GM18951 (cell line): ENCODE data around the gene ZFC3H1.

Experiments
- POLR2A ChIP-seq: IDR thresholded peaks from 4 replicates; pipeline ENCODE4 v1.6.1; 2011; ENCODE audit warnings: mild to moderate bottlenecking; ENCODE audit not compliant: insufficient read length, insufficient read depth; ENCODE audit errors: extremely low read depth
- in situ Hi-C: fragments of 300-500 bp; cut with MboI; formaldehyde crosslinking; loops from one replicate; pipeline ENCODE4 v1.12.0; 2022; ENCODE audit warnings: low sequenced_read_pairs, mixed read lengths, inconsistent platforms; ENCODE audit not compliant: unreplicated experiment

ZFC3H1 gene

DNA sequence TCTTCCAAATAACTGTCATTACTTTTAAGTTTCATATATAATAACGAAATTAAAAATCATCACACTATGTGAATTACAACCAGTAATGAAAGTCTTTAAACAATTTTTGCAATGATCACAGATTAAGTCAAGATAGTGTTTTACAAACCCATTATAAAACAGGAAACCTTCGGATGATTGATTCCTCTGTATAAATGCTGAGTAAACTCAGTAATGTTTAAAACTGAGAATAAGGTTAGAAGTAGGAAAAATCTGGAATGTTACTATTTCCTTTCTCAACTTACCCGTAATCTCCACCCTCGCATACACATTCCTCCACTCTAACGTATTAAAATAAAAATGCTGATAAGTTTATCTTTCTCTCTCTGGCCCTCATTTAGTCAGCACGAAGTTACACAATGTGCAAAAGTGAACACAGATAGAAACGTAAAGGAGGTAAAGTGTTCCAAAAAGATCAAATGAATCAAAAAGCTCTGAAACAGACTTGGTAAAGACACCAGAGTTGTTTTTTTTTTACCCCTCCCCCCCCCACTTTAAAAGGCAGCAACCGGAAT is 1.6 kb downstream of the ZFC3H1 start:
- in situ Hi-C loops: no loop called here
- no peak for TF ChIP-seq POLR2A

DNA sequence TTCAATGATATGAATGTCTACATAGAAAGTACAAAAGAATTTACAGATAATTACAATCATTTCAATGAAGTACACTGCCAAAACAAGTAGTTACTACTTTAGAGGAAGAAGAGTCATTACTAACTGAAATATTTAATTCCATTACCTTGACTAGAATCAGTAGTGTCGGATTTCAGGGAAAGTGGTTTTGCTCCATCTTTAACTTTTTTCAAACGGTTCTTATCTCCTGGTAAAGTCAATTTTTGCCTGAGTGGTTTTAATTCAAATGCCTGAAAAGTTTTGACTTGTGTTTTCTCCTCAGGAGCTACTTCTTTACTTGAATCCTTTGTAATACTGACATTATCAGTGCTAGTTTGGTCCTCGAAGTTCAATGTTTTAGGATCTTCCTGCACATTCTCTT is 6.9 kb downstream of the ZFC3H1 start:
- no peak for TF ChIP-seq POLR2A
- in situ Hi-C loops: no loop called here

DNA sequence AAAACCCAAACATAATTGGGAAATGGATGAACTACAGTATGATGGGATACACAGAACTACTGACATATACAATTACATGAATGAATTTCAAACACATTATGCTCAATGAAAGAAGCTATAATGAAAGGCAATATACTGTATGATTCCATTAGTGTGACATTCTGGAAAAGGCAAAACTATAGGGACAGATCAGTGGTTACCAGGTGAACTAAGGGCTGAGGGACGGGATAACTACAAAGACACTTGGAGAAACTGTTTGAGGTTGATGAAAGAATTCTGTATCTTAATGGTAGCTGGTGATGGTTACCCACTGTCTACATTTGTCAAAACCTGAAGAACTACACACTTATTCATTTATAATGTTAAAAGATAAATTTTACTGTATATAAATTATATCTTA is 7.7 kb downstream of the ZFC3H1 start:
- no peak for TF ChIP-seq POLR2A
- in situ Hi-C loops: no loop called here

DNA sequence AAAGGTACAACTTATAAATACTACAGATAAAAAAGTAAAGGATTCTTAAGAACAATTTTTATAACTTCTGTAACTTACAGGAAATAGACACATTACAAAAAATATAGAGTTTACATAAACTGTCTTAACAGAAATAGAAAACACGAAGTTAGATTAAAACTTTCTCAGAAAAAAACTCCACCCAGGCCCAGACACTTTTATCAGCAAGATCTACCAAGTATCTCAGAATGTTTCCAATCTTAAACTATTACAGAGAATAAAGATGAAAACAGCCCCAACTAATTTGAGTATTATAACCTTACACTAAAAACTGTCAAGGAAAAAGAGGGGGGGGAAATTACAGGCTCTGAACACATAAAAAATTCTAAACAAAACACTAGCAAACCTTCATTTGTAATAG is 8.2 kb downstream of the ZFC3H1 start:
- in situ Hi-C loops: no loop called here
- no peak for TF ChIP-seq POLR2A

DNA sequence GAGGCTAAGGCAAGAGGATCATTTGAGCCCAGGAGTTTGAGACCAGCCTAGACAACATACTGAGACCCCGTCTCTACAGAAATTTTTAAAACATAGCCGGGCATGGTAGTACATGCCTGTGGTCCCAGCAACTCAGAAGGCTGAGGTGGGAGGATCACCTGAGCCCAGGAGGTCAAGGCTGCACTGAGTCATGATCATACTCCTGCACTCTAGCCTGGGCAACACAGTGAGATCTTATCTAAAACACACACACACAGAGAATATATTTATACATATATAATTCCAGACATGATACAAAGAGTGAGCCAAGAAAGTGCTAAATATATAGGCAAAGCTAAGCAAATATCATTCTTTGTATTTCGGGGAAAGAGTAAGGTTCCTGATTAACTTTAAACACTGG is 9.4 kb downstream of the ZFC3H1 start:
- in situ Hi-C loops: no loop called here
- no peak for TF ChIP-seq POLR2A

DNA sequence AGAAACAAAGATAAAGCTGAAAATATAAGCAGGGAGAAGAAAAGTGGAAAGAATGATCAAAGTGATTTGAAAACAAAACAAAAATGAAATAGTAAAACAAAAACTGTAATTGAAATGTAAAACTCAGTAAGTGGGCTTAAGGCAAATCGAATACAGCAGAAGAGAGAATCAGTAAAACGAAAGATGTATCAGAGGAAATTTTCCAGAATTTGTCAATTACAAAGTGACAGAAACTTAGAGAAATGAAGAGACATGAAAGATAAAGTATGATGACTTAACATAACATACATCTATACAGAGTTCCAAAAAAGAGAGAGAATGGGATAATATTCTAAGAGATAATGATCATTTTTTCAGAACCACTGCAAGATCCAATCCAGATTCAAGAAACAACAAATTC is 10.5 kb downstream of the ZFC3H1 start:
- no peak for TF ChIP-seq POLR2A

DNA sequence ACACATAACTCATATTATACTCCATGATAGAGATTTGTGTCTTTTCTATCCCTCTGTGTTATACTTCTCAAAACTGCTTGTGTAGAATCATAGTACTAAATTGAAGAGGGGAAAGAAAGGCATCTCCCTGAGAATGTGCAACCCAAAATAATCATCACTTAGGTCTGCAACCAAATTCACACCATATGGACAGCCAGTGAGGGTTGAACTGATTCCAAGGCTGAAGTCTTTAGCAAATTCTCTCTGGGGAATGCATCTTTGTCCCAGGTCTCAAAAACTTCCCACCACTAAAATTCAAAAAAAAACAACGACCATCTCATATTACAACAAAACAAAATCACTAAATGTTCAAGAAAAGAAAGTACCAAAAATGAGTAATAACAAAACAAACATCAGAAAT is 11.0 kb downstream of the ZFC3H1 start:
- in situ Hi-C loops: no loop called here
- TF ChIP-seq POLR2A: no peak

More for the DNA sequence above, 10.5 kb downstream of the ZFC3H1 start:
- in situ Hi-C loops: no loop called here

DNA sequence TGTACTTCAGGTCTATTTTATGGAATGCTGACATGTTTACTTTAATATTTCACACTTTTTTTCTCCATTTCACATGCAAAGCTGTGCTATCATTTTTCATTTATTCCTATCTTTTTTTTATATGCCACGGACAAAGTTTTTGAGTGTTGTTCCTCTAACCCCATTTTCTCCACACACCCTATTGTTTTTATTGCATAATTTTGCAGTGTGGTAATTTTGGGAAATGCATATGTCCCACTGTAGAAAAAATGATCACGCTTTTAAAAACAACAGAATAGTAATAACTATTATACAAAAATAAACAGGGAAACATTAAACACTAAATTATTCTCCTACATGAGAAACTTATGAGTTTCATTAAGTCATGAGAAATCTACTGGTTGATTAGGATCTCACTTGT is 14.2 kb downstream of the ZFC3H1 start:
- in situ Hi-C loops: no loop called here
- TF ChIP-seq POLR2A: no peak

DNA sequence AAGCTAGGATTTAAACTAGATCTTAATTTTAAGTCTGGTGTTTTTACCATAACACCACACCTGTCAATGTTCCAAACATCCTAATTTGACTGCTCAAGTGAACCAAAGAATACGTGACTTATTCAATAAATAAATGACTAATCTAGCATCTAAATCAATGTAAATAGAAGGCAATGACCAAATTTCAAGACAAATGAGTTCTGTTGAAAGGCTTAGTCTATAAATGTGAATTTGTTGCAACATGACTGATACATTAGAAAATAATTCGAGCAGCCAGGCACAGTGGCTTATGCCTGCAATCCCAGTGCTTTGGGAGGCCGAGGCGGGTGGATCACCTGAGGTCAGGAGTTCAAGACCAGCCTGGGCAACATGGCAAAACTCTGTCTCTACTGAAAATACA is 15.1 kb downstream of the ZFC3H1 start:
- in situ Hi-C loops: no loop called here
- no peak for TF ChIP-seq POLR2A

DNA sequence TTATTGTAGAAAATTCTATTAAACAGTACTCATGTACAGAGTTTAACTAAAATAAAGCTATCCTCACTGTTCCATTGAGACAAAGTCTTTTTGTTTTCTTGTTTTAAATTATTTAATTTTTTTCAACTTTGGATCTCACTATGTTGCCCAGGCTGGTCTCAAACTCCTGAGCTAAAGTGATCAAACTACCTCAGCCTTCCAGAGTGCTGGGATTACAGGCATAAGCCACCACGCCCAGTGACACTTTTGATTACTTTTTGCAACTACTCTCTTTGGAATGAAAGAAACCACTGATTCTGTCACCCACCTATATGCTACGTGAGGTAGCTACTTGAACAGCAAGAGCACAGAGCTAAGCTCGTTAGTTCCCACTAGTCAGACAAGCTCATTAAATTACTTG is 17.1 kb downstream of the ZFC3H1 start:
- TF ChIP-seq POLR2A: no peak

DNA sequence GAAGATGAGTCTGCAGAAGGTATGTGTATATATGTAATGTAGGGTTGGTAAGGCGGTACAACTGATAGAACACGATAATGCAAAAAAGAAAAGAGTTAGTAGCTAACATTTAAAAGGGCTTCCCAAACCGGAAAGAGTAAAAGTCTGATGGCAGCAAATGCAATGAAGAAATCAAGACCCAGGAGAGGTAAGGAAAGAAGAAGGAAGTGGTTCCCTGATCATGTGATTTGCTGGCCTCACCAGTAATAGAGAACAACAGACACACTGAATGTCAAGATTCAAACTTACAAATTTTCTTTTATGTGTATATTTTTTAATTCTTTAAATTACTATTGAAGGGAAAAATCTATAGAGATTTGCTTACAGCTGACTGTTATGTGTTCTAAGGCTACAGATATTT is 18.4 kb downstream of the ZFC3H1 start:
- in situ Hi-C loops: no loop called here
- no peak for TF ChIP-seq POLR2A

More for the DNA sequence above, 17.1 kb downstream of the ZFC3H1 start:
- in situ Hi-C loops: no loop called here

DNA sequence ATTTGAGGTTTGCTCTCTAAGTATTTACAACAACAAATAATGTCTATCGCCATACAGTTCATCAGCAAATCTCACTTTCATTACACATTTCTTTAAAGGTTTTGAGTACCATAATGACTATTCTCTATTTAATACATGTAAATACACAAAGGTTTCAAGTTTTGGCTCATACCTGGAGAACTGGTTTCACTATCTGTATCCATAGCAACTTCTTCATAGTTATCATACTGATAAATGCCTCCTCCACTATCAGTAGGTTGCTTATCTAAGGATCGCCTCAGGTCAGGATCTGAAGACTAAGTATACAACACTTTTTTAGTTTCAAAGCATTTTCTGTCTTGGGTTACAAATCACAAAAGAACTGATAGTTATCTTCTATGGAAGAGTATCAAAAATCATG is 21.4 kb downstream of the ZFC3H1 start:
- in situ Hi-C loops: no loop called here
- no peak for TF ChIP-seq POLR2A

DNA sequence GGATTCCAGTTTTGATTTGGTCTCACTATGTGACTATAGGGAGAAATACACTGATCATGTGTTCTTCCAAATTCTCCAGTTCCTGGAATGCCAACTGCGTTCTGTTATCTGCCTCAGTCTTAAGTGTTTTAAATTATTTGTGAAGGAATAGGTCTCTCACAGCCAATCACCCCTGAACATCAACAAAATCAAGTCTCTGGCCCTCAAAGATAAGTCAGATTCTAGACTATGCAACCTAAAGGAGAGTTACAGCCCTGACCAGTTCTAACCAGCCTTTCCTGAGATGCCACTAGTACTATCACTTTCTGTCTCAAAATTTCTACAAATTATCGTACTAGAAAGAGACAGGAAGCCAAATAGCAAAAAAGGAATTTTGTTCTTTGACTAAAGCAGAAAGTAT is 22.3 kb downstream of the ZFC3H1 start:
- no peak for TF ChIP-seq POLR2A
- in situ Hi-C loops: no loop called here

DNA sequence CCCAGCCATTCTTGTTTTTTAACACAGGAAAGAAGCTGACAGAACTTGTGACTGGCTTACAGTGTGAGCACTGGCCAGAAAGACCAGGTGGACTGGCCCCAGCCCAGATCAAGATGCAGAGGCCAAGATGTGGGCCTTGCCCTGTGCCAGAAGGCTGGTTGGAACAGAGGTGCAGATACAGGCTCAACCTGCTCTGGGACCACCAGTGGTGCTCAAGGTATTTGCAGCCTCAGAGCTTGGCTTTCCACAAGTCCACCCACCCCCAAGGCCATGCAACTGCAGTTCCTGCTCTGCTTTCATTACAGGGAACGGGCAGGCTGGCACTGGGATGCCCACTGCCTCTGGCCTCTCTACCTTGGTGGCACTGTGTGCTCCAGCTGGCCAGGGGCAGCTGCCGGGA is 23.3 kb downstream of the ZFC3H1 start:
- in situ Hi-C loops: no loop called here
- TF ChIP-seq POLR2A: no peak

DNA sequence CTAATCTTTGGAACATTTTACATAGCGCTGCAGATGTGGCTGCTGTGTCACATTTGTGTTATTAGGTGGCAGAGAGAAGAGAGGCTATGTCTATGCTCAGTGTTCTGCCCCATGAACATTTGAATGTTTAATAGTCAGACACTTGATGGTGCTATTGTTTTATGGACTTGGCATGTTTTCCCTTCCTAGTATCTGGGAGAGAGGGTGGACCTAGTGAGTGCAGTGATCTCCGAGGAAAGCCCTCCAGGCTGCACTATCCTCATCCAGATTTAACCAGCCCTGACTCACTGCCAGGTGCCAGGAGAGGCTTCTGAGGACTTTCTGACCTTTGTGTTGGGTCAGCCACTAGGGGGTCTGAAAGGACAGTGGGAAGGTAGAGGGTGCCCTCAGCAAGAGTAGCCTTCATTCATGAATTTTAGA is 24.3 kb downstream of the ZFC3H1 start:
- in situ Hi-C loops: loop anchor here (5.0 kb wide), 1 partner anchor 113 kb away; the partner anchor contains the start of gene RAB21
- no peak for TF ChIP-seq POLR2A
